Uterus (tissue), 2 donors: ENCODE results near the gene ABCA13.

Experiments used
- CTCF ChIP-seq, 4 experiments: fragments of 200-600 bp in 2 of 4; fragments of 450-650 bp in 2 of 4; sonication (generic) in 2 of 4; IDR thresholded peaks; one replicate each; pipeline ENCODE4 v1.5.1; 2016 to 2019; ENCODE audit warnings: antibody characterized with exemption in 4 of 4, mild to moderate bottlenecking in 2 of 4, moderate library complexity in 1 of 4
- POLR2A ChIP-seq, 2 donors: fragments of 450-650 bp; IDR thresholded peaks; one replicate each; pipeline ENCODE4 v1.6.1; 2016; ENCODE audit warnings: antibody characterized with exemption in 2 of 2, mild to moderate bottlenecking in 1 of 2, moderate library complexity in 1 of 2

DNA sequence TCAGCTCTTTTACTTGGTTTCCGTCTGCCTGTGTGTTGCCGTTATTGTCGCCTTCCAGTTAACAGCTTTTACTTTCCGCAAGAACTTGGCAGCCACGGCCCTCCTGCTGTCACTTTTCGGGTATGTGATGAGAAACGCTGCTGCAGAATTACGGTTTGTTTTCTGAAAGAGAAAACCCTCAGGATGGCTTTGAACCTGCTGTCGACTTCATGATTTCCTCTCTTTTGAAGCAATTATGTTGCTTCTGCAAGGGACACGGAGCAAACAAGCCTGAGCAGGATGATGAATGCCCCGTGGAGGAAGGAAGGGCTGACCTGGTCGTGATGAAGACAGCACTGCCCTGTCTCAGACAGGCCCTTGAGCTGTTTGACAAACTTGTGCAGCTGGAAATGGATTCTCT, 339.8 kb downstream of the ABCA13 start:
- TF ChIP-seq CTCF (IDR thresholded peaks at IDR 0.05) (no peak), POLR2A (IDR thresholded peaks at IDR 0.05) (no peak)
